ENCODE results near the gene DTNA.
"Not testable (repeated sequence)": the region's sequence is repeated elsewhere in the genome, so short reads cannot be mapped to it uniquely, and the experiment has no call there.

The DTNA gene

GRCh38 chr18:34701911-34702310 is 8.2 kb upstream of the DTNA start:
- no peaks in the 10 kb centered on the region for H3K36me3 ChIP-seq (ENCODE audit: control insufficient read depth, insufficient read depth, low read length, severe bottlenecking)
- H3K4me3 ChIP-seq (ENCODE audit: low read length): no peak overlapping the region
- peaks cover 5% of the 10 kb centered on the region for H3K4me1 ChIP-seq (ENCODE audit: control insufficient read depth, insufficient read depth, low read length)
- H3K27me3 ChIP-seq (replicated peaks; ENCODE audit: control insufficient read depth, insufficient read depth, low read length): no peaks in the 10 kb centered on the region
- H3K9me3 ChIP-seq (ENCODE audit: control insufficient read depth, low read length): no peaks in the 10 kb centered on the region
- no peak for DNase-seq (ENCODE audit: low read depth)
- no peak overlapping the region for H3K9ac ChIP-seq (ENCODE audit: low read length)

DNA sequence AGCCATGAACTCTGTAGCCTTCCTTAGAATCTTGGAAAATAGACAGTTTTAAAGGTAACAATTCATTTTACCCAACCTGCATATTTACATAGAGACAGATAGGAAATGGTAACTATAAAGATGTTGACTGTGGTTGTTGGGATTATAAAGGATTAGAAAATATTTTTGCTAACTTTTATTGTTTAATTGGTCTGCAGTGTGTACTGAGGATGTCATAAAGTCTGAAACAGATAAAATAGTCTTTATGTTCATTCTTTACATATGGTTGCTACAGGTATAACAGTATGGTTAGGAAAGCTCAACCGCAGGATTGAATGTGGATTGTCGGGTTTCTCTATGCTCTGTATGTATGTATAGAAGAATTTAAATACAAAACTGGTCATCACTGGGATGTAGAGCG is 7.3 kb upstream of the DTNA start:
- H3K4me3 ChIP-seq (ENCODE audit: low read length): no peak overlapping the region
- peaks cover 12% of the 10 kb centered on the region for H3K4me1 ChIP-seq (ENCODE audit: control insufficient read depth, insufficient read depth, low read length)
- DNase-seq (ENCODE audit: low read depth): no peak
- no peaks in the 10 kb centered on the region for H3K9me3 ChIP-seq (ENCODE audit: control insufficient read depth, low read length)
- H3K9ac ChIP-seq (ENCODE audit: low read length): no peak overlapping the region
- no peaks in the 10 kb centered on the region for H3K27me3 ChIP-seq (replicated peaks; ENCODE audit: control insufficient read depth, insufficient read depth, low read length)
- H3K36me3 ChIP-seq (ENCODE audit: control insufficient read depth, insufficient read depth, low read length, severe bottlenecking): no peaks in the 10 kb centered on the region

DNA sequence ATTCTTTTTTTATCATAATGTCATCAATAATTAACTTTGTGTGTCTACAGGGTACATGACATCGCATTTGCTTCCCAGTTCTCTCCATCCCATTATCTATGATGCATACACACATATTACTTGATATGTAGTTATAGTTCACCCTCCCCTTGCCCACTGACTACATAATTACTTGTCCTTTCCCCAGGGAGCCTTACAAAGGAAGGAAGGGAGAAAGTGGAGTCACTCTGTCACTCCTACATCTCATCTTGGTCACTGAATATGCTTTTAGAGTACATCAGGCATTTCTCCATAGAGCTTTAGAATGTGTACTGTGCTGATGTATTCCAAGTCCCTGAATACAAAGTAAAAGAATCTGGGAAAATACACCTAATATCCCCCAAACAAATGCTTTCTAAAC is 6.0 kb upstream of the DTNA start:
- no peaks in the 10 kb centered on the region for H3K36me3 ChIP-seq (ENCODE audit: control insufficient read depth, insufficient read depth, low read length, severe bottlenecking)
- no peaks in the 10 kb centered on the region for H3K27me3 ChIP-seq (replicated peaks; ENCODE audit: control insufficient read depth, insufficient read depth, low read length)
- H3K9ac ChIP-seq (ENCODE audit: low read length): no peak overlapping the region
- no peak for DNase-seq (ENCODE audit: low read depth)
- peaks cover 24% of the 10 kb centered on the region for H3K4me1 ChIP-seq (ENCODE audit: control insufficient read depth, insufficient read depth, low read length)
- no peaks in the 10 kb centered on the region for H3K9me3 ChIP-seq (ENCODE audit: control insufficient read depth, low read length)
- H3K4me3 ChIP-seq (ENCODE audit: low read length): no peak overlapping the region

GRCh38 chr18:34704823-34705222 is 5.3 kb upstream of the DTNA start:
- Histone ChIP-seq H3K9me3 (ENCODE audit: control insufficient read depth, low read length) (no peaks in the 10 kb centered on the region), H3K4me3 (ENCODE audit: low read length) (no peak overlapping the region), H3K9ac (ENCODE audit: low read length) (no peak overlapping the region), H3K36me3 (ENCODE audit: control insufficient read depth, insufficient read depth, low read length, severe bottlenecking) (no peaks in the 10 kb centered on the region), H3K4me1 (ENCODE audit: control insufficient read depth, insufficient read depth, low read length) (peaks cover 31% of the 10 kb centered on the region), H3K27me3 (replicated peaks; ENCODE audit: control insufficient read depth, insufficient read depth, low read length) (no peaks in the 10 kb centered on the region)
- DNase-seq (ENCODE audit: low read depth): no peak

DNA sequence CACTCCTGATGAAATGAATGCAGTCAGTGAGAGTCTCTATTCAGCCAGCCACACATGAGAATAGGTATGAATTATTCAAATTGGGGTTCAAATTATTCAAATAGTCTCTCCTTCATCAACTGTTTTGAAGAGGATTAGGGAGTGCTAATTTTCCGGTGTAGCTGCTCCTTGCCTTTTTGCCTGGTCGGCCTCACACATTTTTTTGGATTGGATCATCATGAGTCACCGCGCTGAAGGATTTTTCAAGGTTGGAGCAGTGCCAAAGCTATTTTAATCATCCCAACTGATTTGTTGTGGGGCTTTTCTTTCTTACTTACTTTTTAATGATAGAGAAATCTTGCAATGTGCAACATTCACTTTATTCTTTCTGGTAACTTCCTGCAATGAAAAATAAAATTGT is 2.4 kb upstream of the DTNA start:
- Histone ChIP-seq H3K9ac (ENCODE audit: low read length) (peak overlapping the region; percentile 75), H3K36me3 (ENCODE audit: control insufficient read depth, insufficient read depth, low read length, severe bottlenecking) (no peaks in the 10 kb centered on the region), H3K27me3 (replicated peaks; ENCODE audit: control insufficient read depth, insufficient read depth, low read length) (no peaks in the 10 kb centered on the region), H3K4me1 (ENCODE audit: control insufficient read depth, insufficient read depth, low read length) (peaks cover 55% of the 10 kb centered on the region), H3K9me3 (ENCODE audit: control insufficient read depth, low read length) (no peaks in the 10 kb centered on the region), H3K4me3 (ENCODE audit: low read length) (peak overlapping the region; percentile 88)
- peak; percentile 97 for DNase-seq (ENCODE audit: low read depth)

- Histone ChIP-seq H3K9me3 (ENCODE audit: control insufficient read depth, low read length) (no peaks in the 10 kb centered on the region), H3K36me3 (ENCODE audit: control insufficient read depth, insufficient read depth, low read length, severe bottlenecking) (no peaks in the 10 kb centered on the region), H3K9ac (ENCODE audit: low read length) (peak overlapping the region; percentile 90), H3K27me3 (replicated peaks; ENCODE audit: control insufficient read depth, insufficient read depth, low read length) (no peaks in the 10 kb centered on the region), H3K4me3 (ENCODE audit: low read length) (peak overlapping the region; percentile 88), H3K4me1 (ENCODE audit: control insufficient read depth, insufficient read depth, low read length) (peaks cover 55% of the 10 kb centered on the region)
- peak; percentile 92 for DNase-seq (ENCODE audit: low read depth)
These were observed 994 bp upstream of the DTNA start for GRCh38 chr18:34709104-34709503.

- peak overlapping the region; percentile 90 for H3K9ac ChIP-seq (ENCODE audit: low read length)
- no peaks in the 10 kb centered on the region for H3K9me3 ChIP-seq (ENCODE audit: control insufficient read depth, low read length)
- H3K4me3 ChIP-seq (ENCODE audit: low read length): peak overlapping the region; percentile 88
- no peaks in the 10 kb centered on the region for H3K36me3 ChIP-seq (ENCODE audit: control insufficient read depth, insufficient read depth, low read length, severe bottlenecking)
- H3K27me3 ChIP-seq (replicated peaks; ENCODE audit: control insufficient read depth, insufficient read depth, low read length): no peaks in the 10 kb centered on the region
- H3K4me1 ChIP-seq (ENCODE audit: control insufficient read depth, insufficient read depth, low read length): peaks cover 55% of the 10 kb centered on the region
- DNase-seq (ENCODE audit: low read depth): peak; percentile 84
These were observed 388 bp downstream of the DTNA start for GRCh38 chr18:34710458-34710914.

DNA sequence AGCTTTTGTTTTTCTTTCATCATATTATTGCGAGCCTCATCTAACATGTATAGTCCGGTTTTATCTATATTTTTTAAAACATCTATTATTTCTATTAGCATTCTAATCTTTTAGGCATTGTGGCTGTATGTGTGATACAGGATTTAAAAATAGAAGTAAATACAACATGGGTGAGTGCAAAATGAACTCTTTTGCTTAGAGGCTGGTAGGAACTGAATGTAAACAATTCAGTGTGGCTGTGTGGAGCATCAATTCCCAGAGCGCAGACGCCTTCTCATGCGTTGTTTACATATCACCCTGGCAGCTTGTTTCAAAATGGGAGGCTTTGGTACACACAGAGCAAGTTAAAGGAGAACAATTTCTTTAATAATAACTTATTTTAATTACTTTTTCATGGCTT is 836 bp downstream of the DTNA start:
- Histone ChIP-seq H3K4me3 (ENCODE audit: low read length) (peak overlapping the region; percentile 88), H3K36me3 (ENCODE audit: control insufficient read depth, insufficient read depth, low read length, severe bottlenecking) (no peaks in the 10 kb centered on the region)

GRCh38 chr18:34716111-34716510 is 6.0 kb downstream of the DTNA start:
- H3K9me3 ChIP-seq (ENCODE audit: control insufficient read depth, low read length); H3K36me3 ChIP-seq (ENCODE audit: control insufficient read depth, insufficient read depth, low read length, severe bottlenecking); H3K4me3 ChIP-seq (ENCODE audit: low read length); H3K27me3 ChIP-seq (replicated peaks; ENCODE audit: control insufficient read depth, insufficient read depth, low read length); H3K9ac ChIP-seq (ENCODE audit: low read length); DNase-seq (ENCODE audit: low read depth): not testable (repeated sequence)
- H3K4me1 ChIP-seq (ENCODE audit: control insufficient read depth, insufficient read depth, low read length): peaks cover 16% of the 10 kb centered on the region

More for the DNA sequence above, 836 bp downstream of the DTNA start:
- H3K4me1 ChIP-seq (ENCODE audit: control insufficient read depth, insufficient read depth, low read length): peaks cover 55% of the 10 kb centered on the region
- no peaks in the 10 kb centered on the region for H3K9me3 ChIP-seq (ENCODE audit: control insufficient read depth, low read length)
- no peaks in the 10 kb centered on the region for H3K27me3 ChIP-seq (replicated peaks; ENCODE audit: control insufficient read depth, insufficient read depth, low read length)
- peak overlapping the region; percentile 90 for H3K9ac ChIP-seq (ENCODE audit: low read length)
- peak; percentile 80 for DNase-seq (ENCODE audit: low read depth)

GRCh38 chr18:34718610-34719009 is 8.5 kb downstream of the DTNA start:
- Histone ChIP-seq H3K4me3 (ENCODE audit: low read length) (no peak overlapping the region), H3K36me3 (ENCODE audit: control insufficient read depth, insufficient read depth, low read length, severe bottlenecking) (no peaks in the 10 kb centered on the region), H3K9ac (ENCODE audit: low read length) (no peak overlapping the region), H3K9me3 (ENCODE audit: control insufficient read depth, low read length) (no peaks in the 10 kb centered on the region), H3K4me1 (ENCODE audit: control insufficient read depth, insufficient read depth, low read length) (peaks cover 2% of the 10 kb centered on the region), H3K27me3 (replicated peaks; ENCODE audit: control insufficient read depth, insufficient read depth, low read length) (no peaks in the 10 kb centered on the region)
- no peak for DNase-seq (ENCODE audit: low read depth)

- no peaks in the 10 kb centered on the region for H3K9me3 ChIP-seq (ENCODE audit: control insufficient read depth, low read length)
- H3K4me1 ChIP-seq (ENCODE audit: control insufficient read depth, insufficient read depth, low read length): peaks cover 2% of the 10 kb centered on the region
- H3K36me3 ChIP-seq (ENCODE audit: control insufficient read depth, insufficient read depth, low read length, severe bottlenecking): no peaks in the 10 kb centered on the region
- no peak overlapping the region for H3K9ac ChIP-seq (ENCODE audit: low read length)
- no peaks in the 10 kb centered on the region for H3K27me3 ChIP-seq (replicated peaks; ENCODE audit: control insufficient read depth, insufficient read depth, low read length)
- H3K4me3 ChIP-seq (ENCODE audit: low read length): no peak overlapping the region
- no peak for DNase-seq (ENCODE audit: low read depth)
These were observed 10.1 kb downstream of the DTNA start for GRCh38 chr18:34720220-34720619.

- Histone ChIP-seq H3K4me3 (ENCODE audit: low read length) (no peak overlapping the region), H3K9me3 (ENCODE audit: control insufficient read depth, low read length) (no peaks in the 10 kb centered on the region), H3K9ac (ENCODE audit: low read length) (no peak overlapping the region), H3K4me1 (ENCODE audit: control insufficient read depth, insufficient read depth, low read length) (peaks cover 2% of the 10 kb centered on the region), H3K36me3 (ENCODE audit: control insufficient read depth, insufficient read depth, low read length, severe bottlenecking) (no peaks in the 10 kb centered on the region), H3K27me3 (replicated peaks; ENCODE audit: control insufficient read depth, insufficient read depth, low read length) (no peaks in the 10 kb centered on the region)
- DNase-seq (ENCODE audit: low read depth): no peak
These were observed 13.0 kb downstream of the DTNA start for GRCh38 chr18:34723143-34723542.

Data from adipocyte (in vitro differentiated cells).